A673 (cell line): ENCODE results near the gene PRPF40B.

Experiments used
- EZH2 ChIP-seq: fragments of 200-600 bp; sonication (generic); IDR thresholded peaks from 2 replicates; pipeline ENCODE4 v1.6.1; 2017; ENCODE audit warnings: borderline replicate concordance, low read depth, mild to moderate bottlenecking, mixed read lengths, antibody characterized with exemption, low read length; ENCODE audit not compliant: poor library complexity, severe bottlenecking
- TF ChIP-seq, protein P1 (sequence below): fragments of 300-800, 200-600 bp; sonication (generic); conservative IDR thresholded peaks from 2 replicates; pipeline ENCODE4 v1.5.1; 2017; ENCODE audit warnings: low read depth, mild to moderate bottlenecking, antibody characterized with exemption, low read length, moderate library complexity, mixed read lengths

GRCh38 chr12:49627752-49628360, 4.5 kb downstream of the PRPF40B start:
- TF ChIP-seq, protein P1, sequence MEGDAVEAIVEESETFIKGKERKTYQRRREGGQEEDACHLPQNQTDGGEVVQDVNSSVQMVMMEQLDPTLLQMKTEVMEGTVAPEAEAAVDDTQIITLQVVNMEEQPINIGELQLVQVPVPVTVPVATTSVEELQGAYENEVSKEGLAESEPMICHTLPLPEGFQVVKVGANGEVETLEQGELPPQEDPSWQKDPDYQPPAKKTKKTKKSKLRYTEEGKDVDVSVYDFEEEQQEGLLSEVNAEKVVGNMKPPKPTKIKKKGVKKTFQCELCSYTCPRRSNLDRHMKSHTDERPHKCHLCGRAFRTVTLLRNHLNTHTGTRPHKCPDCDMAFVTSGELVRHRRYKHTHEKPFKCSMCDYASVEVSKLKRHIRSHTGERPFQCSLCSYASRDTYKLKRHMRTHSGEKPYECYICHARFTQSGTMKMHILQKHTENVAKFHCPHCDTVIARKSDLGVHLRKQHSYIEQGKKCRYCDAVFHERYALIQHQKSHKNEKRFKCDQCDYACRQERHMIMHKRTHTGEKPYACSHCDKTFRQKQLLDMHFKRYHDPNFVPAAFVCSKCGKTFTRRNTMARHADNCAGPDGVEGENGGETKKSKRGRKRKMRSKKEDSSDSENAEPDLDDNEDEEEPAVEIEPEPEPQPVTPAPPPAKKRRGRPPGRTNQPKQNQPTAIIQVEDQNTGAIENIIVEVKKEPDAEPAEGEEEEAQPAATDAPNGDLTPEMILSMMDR: no peak
- TF ChIP-seq EZH2: no peak
